ENCODE data around the gene COX18.
A peak's percentile ranks its signal among the peaks of the same experiment; 100 is the strongest.

Gene COX18, protein sequence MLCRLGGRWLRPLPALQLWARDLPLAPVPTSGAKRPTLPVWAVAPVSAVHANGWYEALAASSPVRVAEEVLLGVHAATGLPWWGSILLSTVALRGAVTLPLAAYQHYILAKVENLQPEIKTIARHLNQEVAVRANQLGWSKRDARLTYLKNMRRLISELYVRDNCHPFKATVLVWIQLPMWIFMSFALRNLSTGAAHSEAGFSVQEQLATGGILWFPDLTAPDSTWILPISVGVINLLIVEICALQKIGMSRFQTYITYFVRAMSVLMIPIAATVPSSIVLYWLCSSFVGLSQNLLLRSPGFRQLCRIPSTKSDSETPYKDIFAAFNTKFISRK
- total RNA-seq = 25.7 reads per million, percentile 52 among the genes with 10 or more reads in this experiment

DNA sequence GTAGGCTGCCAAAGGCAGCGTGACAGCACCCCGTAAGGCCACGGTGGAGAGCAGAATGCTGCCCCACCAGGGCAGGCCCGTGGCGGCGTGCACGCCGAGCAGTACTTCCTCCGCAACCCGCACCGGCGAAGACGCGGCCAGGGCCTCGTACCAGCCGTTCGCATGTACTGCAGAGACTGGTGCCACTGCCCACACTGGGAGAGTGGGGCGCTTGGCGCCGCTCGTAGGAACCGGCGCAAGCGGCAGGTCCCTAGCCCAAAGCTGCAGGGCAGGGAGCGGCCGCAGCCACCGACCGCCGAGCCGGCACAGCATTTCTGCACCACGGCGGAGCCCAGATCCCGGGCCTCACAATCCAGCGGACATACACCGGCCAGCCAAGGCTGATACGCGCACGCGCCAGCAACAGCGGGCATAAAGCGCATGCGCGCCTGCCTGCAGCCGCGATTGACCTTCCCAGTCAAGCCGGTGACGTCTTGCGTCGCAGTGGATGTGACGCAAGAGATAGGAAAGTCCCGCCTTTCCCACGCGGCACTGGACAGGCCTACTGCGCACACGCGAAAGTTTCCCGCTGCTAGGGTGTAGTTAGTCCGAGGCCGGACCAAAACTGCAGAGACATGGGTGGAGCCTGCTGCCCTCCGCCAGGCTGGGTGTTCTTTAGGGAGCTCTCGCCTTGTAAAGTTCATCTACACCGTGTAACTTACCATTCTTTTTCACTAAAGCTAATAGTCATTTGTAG is at the start of gene COX18:
Gene COX18 (minus strand): TSS at position 379 of the 736 bp plus-strand sequence. CDS start 67 bp downstream, at position 312.
- DNase-seq = peak; percentile 90

- DNase-seq = no peak
These were observed 40.0 kb upstream of the COX18 start for GRCh38 chr4:73109493-73109892.

- DNase-seq = no peak
These were observed 35.2 kb upstream of the COX18 start for GRCh38 chr4:73104695-73105094.

- no peak for DNase-seq
These were observed 34.4 kb upstream of the COX18 start for GRCh38 chr4:73103799-73104503.

GRCh38 chr4:73099143-73099542 is 29.6 kb upstream of the COX18 start:
- DNase-seq = no peak

GRCh38 chr4:73098713-73099112 is 29.2 kb upstream of the COX18 start:
- no peak for DNase-seq

GRCh38 chr4:73098016-73098415 is 28.5 kb upstream of the COX18 start:
- DNase-seq = no peak

- no peak for DNase-seq
These were observed 23.4 kb upstream of the COX18 start for GRCh38 chr4:73092868-73093267.

- DNase-seq = no peak
These were observed 21.2 kb upstream of the COX18 start for GRCh38 chr4:73090738-73091137.

- no peak for DNase-seq
These were observed 18.4 kb upstream of the COX18 start for GRCh38 chr4:73087871-73088270.

GRCh38 chr4:73086095-73086868 is 16.8 kb upstream of the COX18 start:
- no peak for DNase-seq

DNA sequence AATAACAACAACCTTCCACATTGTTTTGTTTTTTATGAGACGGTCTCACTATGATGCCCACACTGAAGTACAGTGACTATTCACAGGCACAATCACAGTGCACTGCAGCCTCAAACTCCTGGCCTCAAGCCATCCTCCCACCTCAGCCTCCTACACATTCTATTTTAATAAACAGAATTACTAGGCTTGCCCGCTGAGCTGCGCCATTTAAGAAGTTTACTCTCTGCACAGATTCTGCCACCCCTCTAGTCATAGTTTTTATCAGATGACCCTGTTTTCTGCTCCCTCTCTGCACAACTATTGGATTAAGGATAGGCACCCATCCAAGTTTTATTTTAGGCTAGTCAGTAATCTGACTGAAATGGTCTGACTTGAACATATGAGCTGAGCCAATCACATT is 11.3 kb upstream of the COX18 start:
- DNase-seq = no peak

- no peak for DNase-seq
These were observed 6.3 kb upstream of the COX18 start for GRCh38 chr4:73075832-73076231.

DNA sequence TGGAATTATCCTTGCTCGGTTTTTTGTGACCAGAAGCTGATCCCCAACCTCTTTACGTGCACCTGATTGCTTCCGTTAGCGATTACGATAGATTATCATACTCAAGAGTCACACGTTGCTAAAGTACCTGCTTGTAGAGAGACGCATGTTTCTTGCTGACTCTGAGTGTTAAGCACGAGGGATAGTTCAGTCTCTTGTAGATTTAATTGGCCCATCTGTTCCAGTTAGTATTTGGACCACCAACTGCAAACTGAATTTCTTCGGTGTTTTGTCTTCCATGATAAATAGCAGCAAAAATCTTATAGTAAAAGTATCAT is 516 bp upstream of the COX18 start:
- DNase-seq = no peak

DNA sequence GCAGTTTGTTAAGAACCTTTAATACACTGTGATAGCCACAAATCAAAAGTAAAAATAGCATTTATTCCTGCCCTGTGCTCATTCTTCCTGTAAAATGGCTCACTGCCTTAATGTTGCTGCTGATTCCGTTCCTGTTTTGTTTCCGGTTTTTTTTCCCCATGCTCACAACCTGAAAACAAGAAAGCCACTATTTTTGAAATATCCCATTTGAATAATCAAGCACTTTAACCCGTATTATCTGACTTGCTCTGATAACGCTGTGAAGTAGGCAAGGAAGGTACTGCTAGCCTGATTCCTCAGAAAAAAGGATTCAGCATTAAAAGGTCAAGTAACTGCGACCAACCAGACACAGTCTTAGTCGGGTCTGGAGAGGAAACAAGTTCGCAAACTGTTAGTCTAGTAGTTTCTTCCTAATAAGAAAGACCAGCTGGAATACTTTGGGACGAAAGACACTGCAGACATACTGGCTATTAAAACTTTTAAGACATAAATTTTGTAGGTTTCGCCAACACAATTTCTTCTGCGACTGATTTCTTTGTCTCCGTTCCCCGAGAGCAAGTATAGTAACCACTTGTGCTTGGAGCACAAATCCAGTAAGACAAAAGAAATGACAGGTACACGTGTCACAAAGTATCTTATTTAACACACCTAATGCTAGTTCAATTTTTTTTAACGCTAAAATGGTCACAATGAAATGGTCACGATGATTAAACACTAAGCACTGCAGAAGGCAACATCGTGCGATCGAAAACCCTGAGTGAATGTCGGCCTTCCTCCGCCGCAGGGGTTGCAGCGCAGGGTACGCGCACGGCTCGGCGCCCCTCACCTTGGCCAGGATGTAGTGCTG is 802 bp downstream of the COX18 start:
- DNase-seq = no peak

DNA sequence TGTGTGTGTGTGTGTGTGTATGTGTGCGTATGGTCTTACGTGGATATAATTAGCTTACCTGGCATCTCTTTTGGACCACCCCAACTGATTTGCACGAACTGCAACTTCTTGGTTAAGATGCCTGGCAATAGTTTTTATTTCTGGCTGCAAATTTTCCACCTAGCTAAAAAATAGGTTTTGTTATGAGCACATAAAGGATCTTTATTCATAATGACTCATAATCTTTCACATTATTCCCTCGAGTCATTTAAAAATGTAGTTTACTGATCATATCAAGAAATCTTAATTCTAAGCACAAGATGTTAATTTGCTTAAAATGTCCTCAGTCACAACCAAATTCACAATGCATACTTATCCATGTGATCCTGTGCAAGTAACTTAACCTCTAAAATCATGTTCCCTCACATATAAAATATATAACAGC is 1.5 kb downstream of the COX18 start:
- DNase-seq = no peak

GRCh38 chr4:73066928-73067327 is 2.6 kb downstream of the COX18 start:
- DNase-seq = peak; percentile 30

GRCh38 chr4:73066445-73066844 is 3.1 kb downstream of the COX18 start:
- DNase-seq = no peak

DNA sequence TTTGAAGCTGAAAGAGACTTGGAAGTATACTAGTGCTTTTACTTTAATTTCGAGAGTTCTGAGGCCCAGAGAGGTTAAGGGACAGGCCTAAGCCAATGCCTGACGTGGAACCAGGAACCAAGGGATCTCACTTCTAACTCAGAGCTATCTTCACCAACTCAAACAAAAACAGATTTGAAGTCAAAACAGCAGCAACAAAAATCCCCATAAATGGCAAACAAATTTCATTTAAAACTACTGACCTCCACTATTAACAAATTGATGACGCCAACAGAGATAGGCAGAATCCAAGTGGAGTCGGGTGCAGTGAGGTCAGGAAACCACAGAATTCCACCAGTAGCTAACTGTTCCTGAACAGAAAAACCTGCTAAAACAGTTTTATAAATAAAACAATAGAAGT is 5.0 kb downstream of the COX18 start:
- DNase-seq = no peak

GRCh38 chr4:73055241-73055897 is 14.1 kb downstream of the COX18 start:
- no peak for DNase-seq

- no peak for DNase-seq
These were observed 15.5 kb downstream of the COX18 start for GRCh38 chr4:73053974-73054480.

Data from effector CD4-positive, alpha-beta T cell (primary cell).